Sigmoid colon (tissue), 4 donors: Measurements from ENCODE around the gene TCF7L2.

Experiments used
- POLR2A ChIP-seq, 2 donors: fragments of 450-650 bp; IDR thresholded peaks; one replicate each; pipeline ENCODE4 v1.6.1; 2016; ENCODE audit warnings: antibody characterized with exemption in 2 of 2, mild to moderate bottlenecking in 2 of 2, moderate library complexity in 2 of 2
- POLR2AphosphoS5 ChIP-seq, 4 donors: sonication (generic); formaldehyde crosslinking; IDR thresholded peaks; one replicate each; pipeline ENCODE4 v1.6.1; 2017; ENCODE audit warnings: antibody characterized with exemption in 4 of 4
- TF ChIP-seq, protein P1 (sequence below), 4 experiments: fragments of 450-650 bp in 3 of 4; fragments of 200-600 bp in 1 of 4; IDR thresholded peaks; one replicate each; pipeline ENCODE4 v1.5.1; 2016 to 2019; ENCODE audit warnings: antibody characterized with exemption in 4 of 4, mild to moderate bottlenecking in 3 of 4, moderate library complexity in 2 of 4

GRCh38 chr10:112907893-112908292, 42.2 kb upstream of the TCF7L2 start:
- TF ChIP-seq, protein P1, sequence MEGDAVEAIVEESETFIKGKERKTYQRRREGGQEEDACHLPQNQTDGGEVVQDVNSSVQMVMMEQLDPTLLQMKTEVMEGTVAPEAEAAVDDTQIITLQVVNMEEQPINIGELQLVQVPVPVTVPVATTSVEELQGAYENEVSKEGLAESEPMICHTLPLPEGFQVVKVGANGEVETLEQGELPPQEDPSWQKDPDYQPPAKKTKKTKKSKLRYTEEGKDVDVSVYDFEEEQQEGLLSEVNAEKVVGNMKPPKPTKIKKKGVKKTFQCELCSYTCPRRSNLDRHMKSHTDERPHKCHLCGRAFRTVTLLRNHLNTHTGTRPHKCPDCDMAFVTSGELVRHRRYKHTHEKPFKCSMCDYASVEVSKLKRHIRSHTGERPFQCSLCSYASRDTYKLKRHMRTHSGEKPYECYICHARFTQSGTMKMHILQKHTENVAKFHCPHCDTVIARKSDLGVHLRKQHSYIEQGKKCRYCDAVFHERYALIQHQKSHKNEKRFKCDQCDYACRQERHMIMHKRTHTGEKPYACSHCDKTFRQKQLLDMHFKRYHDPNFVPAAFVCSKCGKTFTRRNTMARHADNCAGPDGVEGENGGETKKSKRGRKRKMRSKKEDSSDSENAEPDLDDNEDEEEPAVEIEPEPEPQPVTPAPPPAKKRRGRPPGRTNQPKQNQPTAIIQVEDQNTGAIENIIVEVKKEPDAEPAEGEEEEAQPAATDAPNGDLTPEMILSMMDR (IDR thresholded peaks at IDR 0.05) = no peak
- TF ChIP-seq POLR2AphosphoS5 (IDR thresholded peaks at IDR 0.05) (no peak), POLR2A (IDR thresholded peaks at IDR 0.05) (no peak)
